ENCODE measurements around the gene DRC1.

- TF ChIP-seq POLR2A (IDR thresholded peaks at IDR 0.05) (no peak), CTCF (IDR thresholded peaks at IDR 0.05) (no peak)
Measured at GRCh38 chr2:26396734-26397298, 4.9 kb upstream of the DRC1 start.
